ENCODE measurements around the gene TKT. TPM values are rescaled to one million over a fixed set of nuclear protein-coding genes. Genes with fewer than 3 reads are reported as not detected.

Gene TKT
- total RNA-seq, 4 donors from 2014 or later, result 130 to 171 (median 145) TPM

DNA sequence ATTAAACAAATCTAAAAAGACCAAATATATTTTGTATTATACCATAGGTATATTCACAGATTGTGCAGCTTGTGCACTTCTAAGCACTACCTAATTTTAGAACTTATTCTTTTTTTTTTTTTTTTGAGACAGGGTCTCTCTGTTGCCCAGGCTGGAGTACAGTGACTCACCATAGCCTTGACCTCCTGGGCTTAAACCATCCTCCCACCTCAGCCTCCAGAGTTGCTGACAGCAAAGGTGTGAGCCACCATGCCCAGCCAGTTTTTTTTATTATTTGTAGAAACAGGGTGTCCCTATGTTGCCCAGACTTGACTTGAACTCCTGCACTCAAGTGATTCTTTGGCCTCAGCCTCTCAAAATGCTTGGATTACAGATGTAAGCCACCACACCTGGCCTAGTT lies 11.9 kb upstream of the TKT start:
- no peaks in the 10 kb centered on the region for H3K9me3 ChIP-seq
- no peak overlapping the region for H3K4me3 ChIP-seq
- no peak for DNase-seq
- no peaks in the 10 kb centered on the region for H3K27me3 ChIP-seq
- TF ChIP-seq, protein P1, sequence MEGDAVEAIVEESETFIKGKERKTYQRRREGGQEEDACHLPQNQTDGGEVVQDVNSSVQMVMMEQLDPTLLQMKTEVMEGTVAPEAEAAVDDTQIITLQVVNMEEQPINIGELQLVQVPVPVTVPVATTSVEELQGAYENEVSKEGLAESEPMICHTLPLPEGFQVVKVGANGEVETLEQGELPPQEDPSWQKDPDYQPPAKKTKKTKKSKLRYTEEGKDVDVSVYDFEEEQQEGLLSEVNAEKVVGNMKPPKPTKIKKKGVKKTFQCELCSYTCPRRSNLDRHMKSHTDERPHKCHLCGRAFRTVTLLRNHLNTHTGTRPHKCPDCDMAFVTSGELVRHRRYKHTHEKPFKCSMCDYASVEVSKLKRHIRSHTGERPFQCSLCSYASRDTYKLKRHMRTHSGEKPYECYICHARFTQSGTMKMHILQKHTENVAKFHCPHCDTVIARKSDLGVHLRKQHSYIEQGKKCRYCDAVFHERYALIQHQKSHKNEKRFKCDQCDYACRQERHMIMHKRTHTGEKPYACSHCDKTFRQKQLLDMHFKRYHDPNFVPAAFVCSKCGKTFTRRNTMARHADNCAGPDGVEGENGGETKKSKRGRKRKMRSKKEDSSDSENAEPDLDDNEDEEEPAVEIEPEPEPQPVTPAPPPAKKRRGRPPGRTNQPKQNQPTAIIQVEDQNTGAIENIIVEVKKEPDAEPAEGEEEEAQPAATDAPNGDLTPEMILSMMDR (IDR thresholded peaks at IDR 0.05), result no peak
- TF ChIP-seq POLR2A (IDR thresholded peaks at IDR 0.05), result no peak
- no peak overlapping the region for H3K27ac ChIP-seq
- H3K4me1 ChIP-seq, result peaks cover 0 to 10% (median 2%) of the 10 kb centered on the region in 4 donors
- no peaks in the 10 kb centered on the region for H3K36me3 ChIP-seq

DNA sequence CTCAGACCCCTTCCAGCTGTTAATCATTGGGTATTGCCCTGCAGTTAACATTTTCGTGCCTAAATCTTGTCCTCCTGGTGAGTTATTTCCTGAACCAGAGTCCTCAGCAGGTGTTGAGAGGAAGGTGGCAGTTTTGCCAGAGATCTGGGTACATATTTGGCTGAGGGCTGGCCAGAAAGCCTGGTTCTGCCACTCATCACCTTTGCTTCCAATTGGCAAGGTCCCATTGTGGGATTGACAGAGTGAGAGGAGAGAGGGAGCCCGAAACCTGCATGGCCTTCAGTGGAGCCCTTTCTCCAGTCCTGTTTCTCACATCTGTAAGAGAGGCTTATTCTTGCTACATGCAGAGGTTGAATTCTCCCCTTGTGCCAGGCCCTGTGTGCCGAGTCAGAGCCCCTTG lies 8.9 kb upstream of the TKT start:
- no peak for DNase-seq
- peaks cover 0 to 4% (median 1%) of the 10 kb centered on the region in 4 donors for H3K4me1 ChIP-seq
- TF ChIP-seq, protein P1 (IDR thresholded peaks at IDR 0.05), result no peak
- TF ChIP-seq POLR2A (IDR thresholded peaks at IDR 0.05), result no peak
- no peaks in the 10 kb centered on the region for H3K36me3 ChIP-seq
- no peaks in the 10 kb centered on the region for H3K9me3 ChIP-seq
- H3K27ac ChIP-seq, result no peak overlapping the region
- no peak overlapping the region for H3K4me3 ChIP-seq
- no peaks in the 10 kb centered on the region for H3K27me3 ChIP-seq

DNA sequence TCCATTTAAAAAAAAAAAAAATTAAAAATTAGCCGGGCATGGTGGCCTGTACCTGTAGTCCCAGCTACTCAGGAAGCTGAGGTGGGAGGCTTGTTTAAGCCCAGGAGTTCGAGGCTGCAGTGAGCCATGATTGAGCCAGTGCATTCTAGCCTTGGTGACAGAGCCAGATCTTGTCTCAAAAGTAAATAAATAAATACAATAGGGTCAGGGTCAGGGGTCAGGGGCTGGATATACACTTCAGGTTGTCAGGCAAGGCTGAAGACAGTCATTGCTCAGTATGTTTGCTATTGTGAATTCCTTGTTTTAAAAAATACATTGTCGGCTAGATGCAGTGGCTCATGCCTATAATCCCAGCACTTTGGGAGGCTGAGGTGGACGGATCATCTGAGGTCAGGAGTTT lies 8.1 kb upstream of the TKT start:
- no peaks in the 10 kb centered on the region for H3K9me3 ChIP-seq
- no peaks in the 10 kb centered on the region for H3K36me3 ChIP-seq
- TF ChIP-seq POLR2A (IDR thresholded peaks at IDR 0.05), result no peak
- TF ChIP-seq, protein P1 (IDR thresholded peaks at IDR 0.05), result no peak
- no peak overlapping the region for H3K4me3 ChIP-seq
- H3K27me3 ChIP-seq, result no peaks in the 10 kb centered on the region
- no peak for DNase-seq
- H3K4me1 ChIP-seq, result no peaks in the 10 kb centered on the region
- no peak overlapping the region for H3K27ac ChIP-seq

DNA sequence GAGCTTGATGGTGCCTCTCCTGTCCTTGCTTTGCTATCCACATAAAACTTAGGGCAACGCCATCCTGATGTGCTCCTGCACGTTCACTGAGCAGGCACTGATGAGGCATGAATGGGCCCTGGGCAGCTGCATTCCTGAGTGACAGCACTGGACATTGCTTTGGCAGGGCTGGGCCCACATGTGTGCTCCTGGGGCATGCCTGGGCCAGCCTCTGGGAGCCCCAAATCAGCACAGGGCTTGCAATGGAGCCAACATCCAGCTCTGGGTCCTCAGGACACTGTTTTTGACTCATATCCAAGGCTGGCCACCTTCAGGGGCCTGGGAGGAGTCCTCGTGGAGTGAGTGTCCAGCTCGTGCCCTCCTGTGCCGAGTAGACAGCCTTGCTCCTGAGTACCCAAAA lies 5.9 kb upstream of the TKT start:
- TF ChIP-seq, protein P1 (IDR thresholded peaks at IDR 0.05), result no peak
- TF ChIP-seq POLR2A (IDR thresholded peaks at IDR 0.05), result no peak
- Histone ChIP-seq H3K36me3 (no peaks in the 10 kb centered on the region), H3K4me1 (no peaks in the 10 kb centered on the region), H3K9me3 (no peaks in the 10 kb centered on the region), H3K4me3 (no peak overlapping the region), H3K27ac (no peak overlapping the region), H3K27me3 (no peaks in the 10 kb centered on the region)
- DNase-seq, result no peak

DNA sequence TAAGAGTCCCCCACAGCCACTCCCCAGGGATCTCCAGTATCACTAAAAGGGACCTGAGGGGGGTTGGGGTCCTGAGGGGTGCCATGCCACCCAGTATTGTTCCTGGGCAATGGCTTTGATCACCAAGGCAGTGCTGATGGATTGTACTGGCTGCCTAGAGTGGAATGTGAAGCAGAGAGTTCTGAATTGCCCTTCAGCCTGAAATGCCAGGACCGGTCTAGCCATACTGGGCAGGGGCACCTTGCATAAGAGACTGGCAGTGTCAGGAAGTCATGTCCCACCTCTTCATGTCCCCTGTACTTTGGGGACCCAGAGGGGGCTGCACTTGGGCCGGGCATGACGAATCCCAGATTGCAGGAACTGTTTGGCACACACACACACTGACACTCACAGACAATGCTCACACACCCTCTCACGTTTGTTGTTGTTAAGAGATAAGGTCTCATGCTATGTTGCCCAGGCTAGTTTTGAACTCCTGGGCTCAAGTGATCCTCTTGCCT lies 4.5 kb upstream of the TKT start:
- no peak for DNase-seq
- Histone ChIP-seq H3K27ac (no peak overlapping the region), H3K9me3 (no peaks in the 10 kb centered on the region), H3K4me3 (no peak overlapping the region), H3K36me3 (no peaks in the 10 kb centered on the region), H3K4me1 (no peaks in the 10 kb centered on the region), H3K27me3 (no peaks in the 10 kb centered on the region)
- no peak for TF ChIP-seq POLR2A (IDR thresholded peaks at IDR 0.05)
- TF ChIP-seq, protein P1 (IDR thresholded peaks at IDR 0.05), result no peak

Data from Peyer's patch (tissue), 4 donors.